Adipose tissue (tissue), 3 donors: ENCODE results near the gene PTPRN2. TPM values are rescaled to one million over a fixed set of nuclear protein-coding genes. Genes with fewer than 3 reads are reported as not detected.

Source experiments
- H3K27ac ChIP-seq: one replicate; pipeline ENCODE4 v1.5.1; 2013; ENCODE audit warnings: low read depth, low read length
- WGBS, 3 donors: extraction: QIAGEN DNeasy Blood & Tissue Kit; methylation state at CpG; one replicate each; pipeline ENCODE4 v1.1.7; 2013; 5-methylcytosine and 5-hydroxymethylcytosine counted together
- polyA plus RNA-seq, 3 donors: library from polyadenylated mRNA; stranded (reverse); fragments of 200-250 nt; gene quantifications; one replicate each; pipeline ENCODE4 v1.2.3, GENCODE V29; 2013
- donor health status: healthy with polysubstance abuse.
- donor health status: Bipolar disorder and iron deficiency.
- donor health status: healthy.

Gene PTPRN2
- polyA plus RNA-seq, 3 donors: 3.7 to 8.0 (median 7.3) TPM

- WGBS, 3 donors: 22 to 62% (median 40%) methylated on average over 9 of the region's 9 CpGs
- no peak overlapping the region for H3K27ac ChIP-seq
Measured at GRCh38 chr7:157678501-157678900, 909.1 kb downstream of the PTPRN2 start.

- no peak overlapping the region for H3K27ac ChIP-seq
- 67 to 73% (median 70%) methylated on average over 18 to 19 of the region's 19 CpGs for WGBS, 3 donors
Measured at GRCh38 chr7:157676456-157677255, 911.0 kb downstream of the PTPRN2 start.

GRCh38 chr7:157676001-157676400 lies 911.6 kb downstream of the PTPRN2 start:
- WGBS, 3 donors: 83 to 93% (median 90%) methylated on average over 9 to 11 of the region's 11 CpGs
- no peak overlapping the region for H3K27ac ChIP-seq

GRCh38 chr7:157675427-157675927 lies 912.1 kb downstream of the PTPRN2 start:
- H3K27ac ChIP-seq: no peak overlapping the region
- 86 to 93% (median 91%) methylated on average over 21 of the region's 21 CpGs for WGBS, 3 donors

GRCh38 chr7:157674715-157675426 lies 912.8 kb downstream of the PTPRN2 start:
- 83 to 91% (median 88%) methylated on average over 27 to 30 of the region's 30 CpGs for WGBS, 3 donors
- H3K27ac ChIP-seq: no peak overlapping the region

- WGBS, 3 donors: 84 to 87% (median 87%) methylated on average over 28 of the region's 28 CpGs
- no peak overlapping the region for H3K27ac ChIP-seq
Measured at GRCh38 chr7:157674027-157674714, 913.5 kb downstream of the PTPRN2 start.

- no peak overlapping the region for H3K27ac ChIP-seq
- 81 to 89% (median 82%) methylated on average over 14 of the region's 14 CpGs for WGBS, 3 donors
Measured at GRCh38 chr7:157673573-157673972, 914.0 kb downstream of the PTPRN2 start.

GRCh38 chr7:157671358-157672255 lies 916.0 kb downstream of the PTPRN2 start:
- H3K27ac ChIP-seq: no peak overlapping the region
- 89 to 92% (median 91%) methylated on average over 39 of the region's 39 CpGs for WGBS, 3 donors

GRCh38 chr7:157670490-157671357 lies 916.9 kb downstream of the PTPRN2 start:
- H3K27ac ChIP-seq: no peak overlapping the region
- WGBS, 3 donors: 67 to 78% (median 70%) methylated on average over 22 of the region's 22 CpGs

- H3K27ac ChIP-seq: no peak overlapping the region
- 62 to 67% (median 64%) methylated on average over 33 of the region's 33 CpGs for WGBS, 3 donors
Measured at GRCh38 chr7:157669768-157670351, 917.8 kb downstream of the PTPRN2 start.

- no peak overlapping the region for H3K27ac ChIP-seq
- 75 to 84% (median 76%) methylated on average over 29 to 33 of the region's 33 CpGs for WGBS, 3 donors
Measured at GRCh38 chr7:157668884-157669767, 918.5 kb downstream of the PTPRN2 start.

GRCh38 chr7:157668221-157668883 lies 919.3 kb downstream of the PTPRN2 start:
- WGBS, 3 donors: 40 to 72% (median 46%) methylated on average over 22 of the region's 22 CpGs
- no peak overlapping the region for H3K27ac ChIP-seq

GRCh38 chr7:157667731-157668130 lies 919.9 kb downstream of the PTPRN2 start:
- no peak overlapping the region for H3K27ac ChIP-seq
- 84 to 90% (median 87%) methylated on average over 19 of the region's 19 CpGs for WGBS, 3 donors

GRCh38 chr7:157667261-157667660 lies 920.4 kb downstream of the PTPRN2 start:
- no peak overlapping the region for H3K27ac ChIP-seq
- 81 to 88% (median 83%) methylated on average over 12 of the region's 12 CpGs for WGBS, 3 donors

- H3K27ac ChIP-seq: no peak overlapping the region
- WGBS, 3 donors: 73 to 87% (median 80%) methylated on average over 8 to 11 of the region's 11 CpGs
Measured at GRCh38 chr7:157666530-157667040, 921.0 kb downstream of the PTPRN2 start.
